NCI-H2107 treated with DMSO at 0.1 percent for 48 hours (cell line): ENCODE data around the gene TMEM258.
A peak's percentile ranks its signal among the peaks of the same experiment; 100 is the strongest.

ENCODE experiments used
- DNase-seq: peaks from one replicate; lab custom pipeline; 2025; ENCODE audit not compliant: unreplicated experiment; lab: John Stamatoyannopoulos, UW

Gene TMEM258

DNA sequence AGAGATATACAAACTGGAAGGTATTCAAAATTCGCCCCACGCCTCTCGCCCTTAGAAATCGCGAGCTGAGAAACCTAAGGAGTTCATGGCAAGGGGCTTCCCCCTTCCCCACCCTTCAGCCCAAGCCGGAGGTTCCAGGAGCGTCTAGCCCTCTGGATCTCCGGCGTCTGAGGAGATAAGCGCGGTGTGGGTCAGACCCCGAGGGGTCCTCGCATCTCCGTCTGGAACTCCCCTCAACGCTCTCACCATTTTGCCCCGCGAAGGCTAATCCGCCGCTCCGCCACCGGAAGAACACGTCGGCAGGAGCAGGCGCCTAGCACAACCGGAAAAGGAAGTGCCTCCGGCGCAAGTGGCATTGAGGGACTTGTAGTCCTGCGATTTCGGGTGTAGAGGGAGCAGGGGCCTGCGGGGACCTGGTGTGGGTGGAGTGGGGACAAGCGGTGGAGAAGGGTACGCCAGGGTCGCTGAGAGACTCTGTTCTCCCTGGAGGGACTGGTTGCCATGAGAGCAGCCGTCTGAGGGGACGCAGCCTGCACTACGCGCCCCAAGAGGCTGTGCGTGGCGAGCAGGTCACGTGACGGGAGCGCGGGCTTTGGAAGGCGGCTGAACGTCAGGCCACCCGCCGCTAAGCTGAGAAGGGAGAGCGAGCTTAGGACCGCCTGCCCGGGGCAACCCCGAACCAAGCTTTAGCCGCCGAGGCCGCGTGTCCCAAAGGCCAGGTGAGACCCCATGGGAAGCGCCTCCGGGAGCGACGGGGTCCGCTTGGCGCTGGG is at the start of gene TMEM258, which contains the start of gene FEN1:
Gene TMEM258, minus strand, starts transcription at position 290 of the 773 bp plus-strand sequence. Its CDS starts 41 bp downstream, at position 249.
Gene FEN1, plus strand, starts transcription at position 602 of the 773 bp plus-strand sequence. CDS start 2,451 bp downstream, outside the sequence.
- DNase-seq = peak; percentile 85

- no peak for DNase-seq
These were observed 49.5 kb upstream of the TMEM258 start for GRCh38 chr11:61841636-61842527.

DNA sequence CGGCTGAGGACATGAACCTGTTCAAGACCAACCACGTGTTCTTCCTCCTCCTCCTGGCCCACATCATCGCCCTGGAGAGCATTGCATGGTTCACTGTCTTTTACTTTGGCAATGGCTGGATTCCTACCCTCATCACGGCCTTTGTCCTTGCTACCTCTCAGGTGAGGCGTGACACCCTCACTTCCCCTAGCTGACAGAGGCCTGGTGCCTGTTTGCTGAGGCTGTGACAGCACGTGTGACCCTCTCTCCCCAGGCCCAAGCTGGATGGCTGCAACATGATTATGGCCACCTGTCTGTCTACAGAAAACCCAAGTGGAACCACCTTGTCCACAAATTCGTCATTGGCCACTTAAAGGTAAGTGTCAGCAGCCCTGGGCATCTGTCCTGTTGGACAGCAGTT is 48.0 kb upstream of the TMEM258 start:
- DNase-seq = no peak

GRCh38 chr11:61839742-61840141 is 47.3 kb upstream of the TMEM258 start:
- no peak for DNase-seq

DNA sequence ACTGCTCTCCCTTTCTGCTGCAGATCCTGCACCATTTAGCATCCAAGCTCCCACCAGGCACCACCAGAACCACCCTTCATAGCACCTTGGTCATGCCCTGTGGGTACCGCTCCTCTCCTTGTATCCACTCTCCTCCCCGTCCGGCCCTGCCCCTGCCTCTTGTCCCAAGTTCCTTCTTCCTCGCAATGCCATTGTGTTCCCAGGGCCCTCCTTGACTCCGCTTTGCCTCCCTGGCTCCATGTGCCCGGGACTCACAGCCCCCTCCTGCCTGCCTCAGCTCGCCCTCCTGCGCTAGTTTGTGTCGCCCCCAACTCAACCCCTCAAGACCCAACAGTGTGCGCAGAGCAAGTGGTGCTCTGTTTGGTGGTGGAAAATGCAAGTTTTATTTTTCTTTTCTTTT is 46.5 kb upstream of the TMEM258 start:
- no peak for DNase-seq

- DNase-seq = no peak
These were observed 46.1 kb upstream of the TMEM258 start for GRCh38 chr11:61838501-61838900.

DNA sequence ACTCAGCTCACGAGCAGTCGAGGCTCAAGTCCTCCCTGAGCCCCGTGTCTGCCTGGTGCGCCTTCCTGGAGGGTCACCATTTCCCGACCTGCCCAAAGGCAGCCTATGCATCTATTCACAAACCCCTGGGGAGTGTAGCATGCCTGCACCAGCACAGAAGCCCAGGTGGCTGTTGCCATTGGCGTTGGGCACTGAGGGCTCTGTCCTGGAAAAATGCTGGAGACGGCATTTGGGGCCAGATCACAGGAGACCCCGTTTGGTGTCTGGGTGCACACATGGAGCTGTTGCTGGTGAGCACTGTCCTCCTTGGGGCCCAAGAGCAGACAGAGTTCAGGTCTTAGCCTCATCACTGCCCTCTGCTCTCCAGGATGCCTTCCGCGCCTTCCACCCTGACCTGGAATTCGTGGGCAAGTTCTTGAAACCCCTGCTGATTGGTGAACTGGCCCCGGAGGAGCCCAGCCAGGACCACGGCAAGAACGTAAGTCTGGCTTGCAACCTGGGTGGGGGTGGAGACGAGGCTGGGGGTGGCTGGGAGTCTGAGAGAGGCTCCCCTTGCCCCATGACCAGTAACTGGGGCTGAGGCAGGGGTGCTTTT is 45.1 kb upstream of the TMEM258 start:
- DNase-seq = no peak

DNA sequence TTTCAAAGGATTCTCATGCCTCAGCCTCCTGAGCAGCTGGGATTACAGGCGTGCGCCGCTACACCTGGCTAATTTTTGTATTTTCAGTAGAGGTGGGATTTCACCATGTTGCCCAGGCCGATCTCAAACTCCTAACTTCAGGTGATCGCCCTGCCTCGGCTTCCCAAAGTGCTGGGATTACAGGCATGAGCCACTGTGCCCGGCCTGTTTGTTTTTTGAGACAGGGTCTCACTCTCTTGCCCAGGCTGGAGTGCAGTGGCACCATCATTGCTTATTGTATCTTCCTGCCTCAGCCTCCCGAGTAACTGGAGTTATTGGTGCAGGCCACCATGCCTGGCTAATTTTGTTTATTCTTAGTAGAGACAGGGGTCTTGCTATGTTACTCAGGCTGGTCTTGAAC is 43.8 kb upstream of the TMEM258 start:
- DNase-seq = no peak

GRCh38 chr11:61834278-61835048 is 42.1 kb upstream of the TMEM258 start:
- peak; percentile 69 for DNase-seq

DNA sequence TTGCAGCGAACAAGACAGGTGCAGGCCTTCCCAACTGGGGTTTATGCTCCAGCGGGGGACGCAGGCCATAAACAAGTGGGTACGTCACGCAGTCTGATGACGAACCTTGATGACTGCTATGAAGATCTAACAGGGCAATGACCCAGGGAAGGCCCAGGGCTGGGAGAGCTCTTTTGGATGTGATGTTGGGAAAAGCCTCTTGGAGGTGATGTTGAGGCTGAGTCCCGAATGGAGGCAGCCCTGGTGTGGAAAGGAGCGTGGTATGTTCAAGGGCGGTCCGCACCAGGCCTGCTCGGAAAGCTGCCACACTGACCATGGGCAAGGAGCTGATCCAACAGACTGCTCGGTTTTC is 41.5 kb upstream of the TMEM258 start:
- DNase-seq = no peak

- peak; percentile 50 for DNase-seq
These were observed 41.1 kb upstream of the TMEM258 start for GRCh38 chr11:61833471-61833870.

- peak; percentile 30 for DNase-seq
These were observed 40.4 kb upstream of the TMEM258 start for GRCh38 chr11:61832754-61833153.

DNA sequence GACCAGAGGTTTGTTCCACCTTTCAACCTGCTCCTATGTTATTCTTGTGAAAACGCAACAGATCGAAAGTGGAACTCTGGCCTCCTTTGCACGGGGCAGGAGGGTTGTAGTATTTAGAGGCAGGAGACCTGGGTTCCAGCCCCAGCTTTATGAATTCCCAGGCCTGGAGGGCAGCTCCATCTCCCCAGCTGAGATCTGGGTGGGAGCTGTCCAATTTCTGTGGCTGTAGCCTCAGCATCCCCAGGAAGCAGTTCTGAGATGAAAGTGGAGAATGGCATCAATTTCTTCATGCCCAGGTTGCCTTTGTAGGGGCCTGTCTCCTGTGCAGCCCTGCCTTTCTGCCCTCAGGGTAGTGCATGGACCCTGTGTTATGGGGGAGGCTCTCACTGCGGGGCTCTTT is 39.8 kb upstream of the TMEM258 start:
- no peak for DNase-seq

DNA sequence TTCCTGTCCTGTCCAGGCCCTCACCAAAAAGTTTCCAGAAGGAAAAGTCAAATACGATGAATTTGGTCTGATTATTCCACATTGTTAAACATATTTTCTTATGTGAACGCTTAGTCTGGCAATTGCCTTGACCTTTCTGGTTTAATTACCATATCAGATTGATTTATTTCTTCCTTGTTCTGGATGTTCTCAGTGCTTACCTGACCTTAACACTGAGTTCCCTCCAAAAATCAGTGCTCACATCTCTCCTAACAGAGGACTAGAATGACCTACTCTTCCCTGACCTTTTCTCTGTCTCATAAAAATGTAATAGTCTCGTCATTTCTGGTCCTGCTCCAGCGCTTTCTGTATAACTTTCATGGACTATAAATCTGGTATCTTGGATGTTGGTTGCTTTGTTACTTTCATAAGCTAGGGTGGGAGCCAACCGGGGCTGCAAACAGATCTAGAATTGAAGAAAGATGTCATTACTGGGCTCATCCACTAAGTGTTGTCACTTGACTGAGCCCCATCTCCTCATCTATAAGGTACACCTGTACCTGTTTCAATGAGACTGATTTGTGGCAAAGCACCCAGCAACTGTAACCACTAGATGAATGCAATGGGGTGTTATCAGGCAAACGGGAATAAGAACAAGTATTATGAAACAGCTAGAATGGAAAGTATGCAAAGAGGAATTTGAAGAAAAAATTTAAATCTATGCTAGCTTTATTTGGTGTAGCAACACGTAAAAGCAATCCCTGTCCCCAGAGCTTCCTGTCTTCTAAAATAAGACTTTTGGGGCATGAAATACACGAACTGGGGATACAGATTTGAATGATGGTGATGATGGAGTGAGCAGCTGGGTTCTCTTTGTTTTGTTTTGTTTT is 38.1 kb upstream of the TMEM258 start:
- DNase-seq = no peak

DNA sequence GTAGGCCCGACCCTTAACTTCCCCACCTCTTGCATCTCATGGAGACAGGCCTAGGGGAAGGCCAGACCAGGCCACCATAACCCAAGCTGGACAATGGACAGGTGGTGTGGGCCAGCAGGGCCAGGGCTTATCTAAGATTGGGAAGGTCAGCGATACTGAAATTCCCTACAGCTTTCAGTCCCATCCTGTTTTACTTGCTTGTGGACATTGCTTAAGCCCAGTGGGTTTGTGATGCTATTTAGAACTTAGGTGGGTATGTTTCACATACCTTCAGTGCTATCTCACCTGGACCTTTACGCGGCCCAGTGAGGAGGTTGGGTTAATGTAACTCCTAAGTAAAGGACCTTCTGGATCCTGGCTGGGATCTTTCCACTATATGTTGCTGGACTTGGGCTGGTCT is 37.4 kb upstream of the TMEM258 start:
- no peak for DNase-seq

- DNase-seq = no peak
These were observed 36.4 kb upstream of the TMEM258 start for GRCh38 chr11:61828629-61829407.

GRCh38 chr11:61828379-61828628 is 35.9 kb upstream of the TMEM258 start:
- DNase-seq = no peak

DNA sequence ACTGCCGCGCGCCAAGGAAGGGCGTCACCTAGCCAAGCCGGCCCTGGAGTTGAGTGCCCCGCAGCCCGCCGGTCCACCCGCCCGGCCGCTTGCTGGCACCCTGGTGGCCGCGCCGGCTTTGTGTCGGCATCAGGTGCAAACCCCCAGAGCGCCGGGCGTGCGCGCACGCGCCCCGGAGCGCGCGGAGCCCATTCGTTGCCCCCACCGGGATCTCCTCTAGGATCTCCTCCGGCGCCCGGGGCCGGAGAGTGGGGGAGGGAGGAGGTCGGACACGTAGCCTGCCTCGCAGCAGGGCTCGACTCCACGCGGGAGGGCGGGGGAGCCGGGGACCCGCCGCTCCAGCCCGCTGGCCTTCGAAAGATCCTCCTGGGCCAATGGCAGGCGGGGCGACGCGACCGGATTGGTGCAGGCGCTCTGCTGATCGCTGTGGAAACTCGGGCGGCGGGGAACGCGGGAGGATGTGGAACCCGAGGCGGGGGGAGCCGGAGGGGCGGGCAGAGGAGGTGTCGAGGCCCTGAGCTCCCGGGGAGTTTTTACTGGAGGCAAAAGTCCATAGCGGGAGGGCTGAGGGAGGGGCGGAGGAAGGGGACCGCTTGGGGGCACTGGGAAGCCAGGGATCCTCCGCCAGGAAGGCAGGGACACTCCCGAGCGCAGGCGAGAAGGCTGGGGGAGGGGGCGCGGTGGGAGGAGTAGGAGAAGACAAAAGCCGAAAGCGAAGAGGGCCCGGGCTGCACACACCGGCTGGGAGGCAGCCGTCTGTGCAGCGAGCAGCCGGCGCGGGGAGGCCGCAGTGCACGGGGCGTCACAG is 35.4 kb upstream of the TMEM258 start, which contains the start of gene FADS2:
Gene FADS2, plus strand, starts transcription at position 730 of the 808 bp plus-strand sequence. CDS start 91 bp downstream, outside the sequence.
- peak; percentile 89 for DNase-seq
